Adipose tissue (tissue), 3 donors: ENCODE data around the gene CPLANE2. TPM values are rescaled to one million over a fixed set of nuclear protein-coding genes. Genes with fewer than 3 reads are reported as not detected.
"Not testable (repeated sequence)": the region's sequence is repeated elsewhere in the genome, so short reads cannot be mapped to it uniquely, and the experiment has no call there.

Experiments
- H3K27ac ChIP-seq: one replicate; pipeline ENCODE4 v1.5.1; 2013; ENCODE audit warnings: low read depth, low read length
- WGBS, 3 donors: extraction: QIAGEN DNeasy Blood & Tissue Kit; methylation state at CpG; one replicate each; pipeline ENCODE4 v1.1.7; 2013; 5-methylcytosine and 5-hydroxymethylcytosine counted together
- polyA plus RNA-seq, 3 donors: library from polyadenylated mRNA; stranded (reverse); fragments of 200-250 nt; gene quantifications; one replicate each; pipeline ENCODE4 v1.2.3, GENCODE V29; 2013
- donor health status: healthy with polysubstance abuse.
- donor health status: Bipolar disorder and iron deficiency.
- donor health status: healthy.

The CPLANE2 gene
- polyA plus RNA-seq, 3 donors = 1.8 to 3.3 (median 3.2) TPM

GRCh38 chr1:16235347-16235746, 1.6 kb downstream of the CPLANE2 start:
- 81 to 92% (median 92%) methylated on average over 2 of the region's 2 CpGs for WGBS, 3 donors
- no peak overlapping the region for H3K27ac ChIP-seq

GRCh38 chr1:16233431-16233830, 3.6 kb downstream of the CPLANE2 start:
- no peak overlapping the region for H3K27ac ChIP-seq
- 94 to 97% (median 97%) methylated on average over 8 of the region's 8 CpGs for WGBS, 3 donors

DNA sequence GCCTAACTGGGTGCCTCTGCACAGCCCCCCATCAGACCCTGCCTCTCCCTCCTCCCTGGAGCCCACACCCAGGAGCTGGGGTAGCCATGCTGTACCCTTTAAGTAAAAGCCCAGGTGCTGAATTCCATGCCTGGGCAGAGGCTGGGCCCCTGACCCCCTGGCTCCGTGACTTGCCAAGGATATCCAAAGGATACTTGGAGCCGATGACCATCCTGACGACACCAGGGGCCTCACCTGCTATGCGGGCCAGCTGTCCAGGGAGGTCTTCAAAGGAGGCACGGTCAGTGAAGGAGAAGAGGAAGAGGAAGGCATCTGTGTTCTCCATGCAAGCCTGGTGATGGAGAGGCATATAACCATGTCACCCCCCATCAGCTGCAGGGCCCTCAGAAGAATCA, 4.7 kb downstream of the CPLANE2 start:
- WGBS, 3 donors = 95 to 97% (median 95%) methylated on average over 5 of the region's 5 CpGs
- no peak overlapping the region for H3K27ac ChIP-seq

DNA sequence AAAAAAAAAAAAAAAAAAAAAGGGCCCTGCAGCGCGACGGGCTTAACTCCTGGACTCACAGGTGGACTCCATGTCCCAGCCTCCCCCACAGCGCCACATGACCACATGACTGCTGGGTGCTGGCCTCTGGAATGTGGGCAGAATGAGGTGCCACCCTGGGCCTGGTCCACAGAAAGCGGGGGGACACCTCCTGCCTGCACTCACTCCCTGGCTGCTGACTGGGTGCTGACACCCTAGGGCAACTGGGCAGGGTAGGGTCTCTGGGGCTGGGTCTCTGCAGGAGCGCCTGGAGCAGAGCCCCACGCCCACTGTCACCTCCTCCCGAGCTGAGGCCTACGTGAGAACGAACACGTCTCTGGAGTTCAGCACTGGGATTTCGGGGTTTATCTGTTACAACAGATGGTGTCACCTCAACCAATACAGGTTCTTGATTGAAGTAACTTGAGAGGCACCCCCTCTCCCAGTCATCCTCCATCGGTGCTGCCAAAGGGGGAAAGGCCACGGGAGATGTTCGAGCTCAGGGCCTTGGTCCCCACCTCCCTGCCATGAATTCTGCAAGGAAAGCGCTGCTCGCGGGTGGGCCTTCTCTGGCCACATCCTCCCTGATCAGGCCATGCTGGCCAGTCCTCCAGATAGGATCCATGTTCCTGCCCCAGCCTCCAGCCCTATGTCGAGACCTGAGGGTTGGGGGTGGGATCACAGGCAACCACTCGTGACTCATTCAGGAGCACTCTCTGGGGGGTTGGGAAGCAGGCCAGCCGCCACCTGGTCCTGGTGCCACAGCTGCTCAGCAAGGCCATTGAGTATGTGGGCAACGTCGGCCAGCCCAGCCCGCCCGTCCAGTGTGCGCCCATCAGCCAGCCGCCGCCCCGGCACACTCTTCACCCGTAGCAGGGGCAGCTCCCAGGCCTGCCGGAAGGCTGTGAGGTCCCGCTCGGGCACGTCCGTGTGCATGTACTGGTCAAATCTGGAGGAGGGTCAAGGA, 5.4 kb downstream of the CPLANE2 start:
- H3K27ac ChIP-seq = no peak overlapping the region
- WGBS, 3 donors = 89 to 94% (median 93%) methylated on average over 35 of the region's 35 CpGs

GRCh38 chr1:16230744-16231143, 6.2 kb downstream of the CPLANE2 start:
- H3K27ac ChIP-seq = no peak overlapping the region
- 86 to 95% (median 89%) methylated on average over 13 of the region's 13 CpGs for whole genome bisulfite sequencing, 3 donors

DNA sequence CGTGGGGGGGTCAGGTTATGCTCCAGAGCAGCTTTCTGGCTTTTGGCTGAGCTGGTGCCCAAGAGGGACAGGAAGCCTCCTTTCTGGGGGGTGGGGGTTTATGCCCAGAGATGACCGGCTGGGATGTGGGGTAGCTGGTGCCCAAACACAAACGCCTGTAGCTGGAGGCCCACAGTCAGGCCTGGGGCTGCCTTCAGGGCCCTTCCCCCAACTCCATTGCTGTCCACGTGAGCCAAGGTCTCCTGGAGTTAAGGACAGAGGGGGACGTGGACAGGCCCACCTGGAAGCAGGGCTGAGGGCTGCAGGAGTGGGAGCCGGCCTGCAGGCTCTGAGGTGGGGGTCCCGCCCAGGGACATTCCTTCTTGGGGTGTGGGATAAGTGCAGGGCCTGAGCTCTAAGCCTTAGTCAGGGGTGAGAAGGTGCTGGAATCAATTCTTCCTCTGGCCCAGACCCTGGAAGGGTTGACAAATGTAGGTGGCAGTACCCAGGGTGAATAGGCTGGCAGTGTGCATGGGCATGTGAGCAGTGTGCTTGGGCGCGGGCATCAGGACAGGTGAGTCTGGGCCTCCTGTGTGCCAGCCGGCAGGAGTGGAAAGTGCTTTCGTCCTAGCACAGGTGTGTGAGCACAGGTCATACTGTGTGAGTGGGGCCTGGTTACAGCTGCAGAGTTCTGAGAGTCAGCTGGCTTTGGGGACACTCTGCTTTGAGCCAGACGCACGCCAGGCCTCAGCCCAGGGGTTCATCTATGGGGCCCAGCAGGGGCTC, 6.8 kb downstream of the CPLANE2 start:
- 78 to 88% (median 82%) methylated on average over 13 of the region's 13 CpGs for WGBS, 3 donors
- no peak overlapping the region for H3K27ac ChIP-seq

DNA sequence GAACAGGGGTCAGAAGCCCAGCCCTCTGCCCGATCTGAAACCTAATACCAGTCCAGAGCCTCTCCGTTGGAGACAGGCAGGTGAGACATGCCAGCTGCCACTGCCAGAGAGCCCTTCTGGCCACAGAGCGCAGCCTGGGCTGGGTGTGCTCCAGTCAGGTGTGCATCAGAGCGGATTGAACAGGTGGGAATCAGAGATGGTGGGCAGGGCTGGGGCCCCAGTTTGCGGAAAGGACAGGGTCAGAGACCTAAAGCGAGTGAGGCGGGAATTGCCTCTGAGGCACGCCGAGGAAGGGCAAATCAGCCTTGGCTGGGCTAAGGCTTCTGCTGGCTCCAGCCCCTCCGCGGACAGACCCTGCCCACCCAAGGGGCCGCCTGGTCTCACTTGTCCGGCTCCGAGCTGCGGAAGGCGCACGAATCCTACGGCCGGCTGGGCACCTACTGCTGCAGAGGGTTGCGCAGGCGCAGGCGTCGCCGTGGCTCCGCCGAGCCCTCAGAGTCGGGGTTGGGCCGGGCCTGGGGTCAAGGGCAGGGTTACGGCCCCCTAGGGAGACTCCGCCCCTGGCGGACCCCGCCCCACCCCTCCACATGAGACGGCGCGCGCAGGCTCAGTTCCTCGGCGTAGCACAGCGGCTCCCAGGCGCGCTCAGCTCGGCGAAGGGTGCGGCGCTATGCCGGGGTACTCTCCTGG, 10.3 kb downstream of the CPLANE2 start:
- WGBS, 3 donors = 10 to 30% (median 23%) methylated on average over 46 of the region's 46 CpGs
- no peak overlapping the region for H3K27ac ChIP-seq

- H3K27ac ChIP-seq = no peak overlapping the region
- 93 to 95% (median 93%) methylated on average over 7 of the region's 7 CpGs for whole genome bisulfite sequencing, 3 donors
These were observed 10.9 kb downstream of the CPLANE2 start for GRCh38 chr1:16226129-16226489.

- WGBS, 3 donors = 78 to 88% (median 79%) methylated on average over 3 of the region's 3 CpGs
- H3K27ac ChIP-seq = no peak overlapping the region
These were observed 12.5 kb downstream of the CPLANE2 start for GRCh38 chr1:16224472-16224871.

DNA sequence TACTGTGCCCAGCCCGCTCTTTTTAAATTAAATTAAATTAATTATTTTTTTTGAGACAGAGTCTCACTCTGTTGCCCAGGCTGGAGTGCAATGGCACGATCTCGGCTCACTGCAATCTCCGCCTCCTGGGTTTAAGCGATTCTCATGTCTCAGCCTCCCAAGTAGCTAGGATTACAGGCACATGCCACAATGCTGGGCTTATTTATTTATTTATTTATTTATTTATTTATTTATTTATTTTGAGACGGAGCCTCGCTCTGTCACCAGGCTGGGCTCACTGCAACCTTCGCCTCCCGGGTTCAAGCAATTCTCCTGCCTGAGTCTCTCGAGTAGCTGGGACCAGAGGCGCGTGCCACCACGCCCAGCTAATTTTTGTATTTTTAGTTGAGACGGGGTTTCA, 14.3 kb downstream of the CPLANE2 start:
- H3K27ac ChIP-seq = not testable (repeated sequence)
- WGBS, 3 donors = 93 to 97% (median 93%) methylated on average over 14 of the region's 14 CpGs

- no peak overlapping the region for H3K27ac ChIP-seq
- WGBS, 3 donors = 100% methylated on average over 1 of the region's 1 CpG
These were observed 15.5 kb downstream of the CPLANE2 start for GRCh38 chr1:16221499-16221898.

GRCh38 chr1:16219968-16220500, 16.9 kb downstream of the CPLANE2 start:
- WGBS, 3 donors = 91 to 98% (median 93%) methylated on average over 4 of the region's 4 CpGs

DNA sequence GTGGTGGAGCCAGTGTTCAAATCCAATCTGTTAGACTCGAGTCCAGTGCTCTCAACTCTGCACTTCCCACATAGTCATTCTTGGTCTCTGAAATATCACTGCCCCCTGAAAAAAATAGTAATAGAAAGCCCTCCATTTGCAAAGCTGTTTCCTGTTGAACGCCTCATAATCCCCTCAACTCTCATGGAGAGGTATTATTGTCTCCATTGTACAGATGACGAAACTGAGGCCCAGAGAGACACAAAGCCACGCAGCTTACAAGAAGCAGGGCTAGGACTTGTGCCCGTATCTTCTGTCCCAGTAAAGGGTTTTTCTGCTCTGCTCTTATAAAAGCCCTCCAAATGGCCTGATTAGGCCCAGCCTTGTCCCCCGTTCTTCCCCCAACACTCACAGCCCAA, 18.3 kb downstream of the CPLANE2 start:
- no peak overlapping the region for H3K27ac ChIP-seq
- WGBS, 3 donors = 93 to 96% (median 95%) methylated on average over 6 of the region's 6 CpGs

More at GRCh38 chr1:16219968-16220500, 16.9 kb downstream of the CPLANE2 start:
- H3K27ac ChIP-seq = no peak overlapping the region

- H3K27ac ChIP-seq = no peak overlapping the region
- WGBS, 3 donors = 72 to 85% (median 84%) methylated on average over 12 of the region's 12 CpGs
These were observed 18.8 kb downstream of the CPLANE2 start for GRCh38 chr1:16218014-16218673.

DNA sequence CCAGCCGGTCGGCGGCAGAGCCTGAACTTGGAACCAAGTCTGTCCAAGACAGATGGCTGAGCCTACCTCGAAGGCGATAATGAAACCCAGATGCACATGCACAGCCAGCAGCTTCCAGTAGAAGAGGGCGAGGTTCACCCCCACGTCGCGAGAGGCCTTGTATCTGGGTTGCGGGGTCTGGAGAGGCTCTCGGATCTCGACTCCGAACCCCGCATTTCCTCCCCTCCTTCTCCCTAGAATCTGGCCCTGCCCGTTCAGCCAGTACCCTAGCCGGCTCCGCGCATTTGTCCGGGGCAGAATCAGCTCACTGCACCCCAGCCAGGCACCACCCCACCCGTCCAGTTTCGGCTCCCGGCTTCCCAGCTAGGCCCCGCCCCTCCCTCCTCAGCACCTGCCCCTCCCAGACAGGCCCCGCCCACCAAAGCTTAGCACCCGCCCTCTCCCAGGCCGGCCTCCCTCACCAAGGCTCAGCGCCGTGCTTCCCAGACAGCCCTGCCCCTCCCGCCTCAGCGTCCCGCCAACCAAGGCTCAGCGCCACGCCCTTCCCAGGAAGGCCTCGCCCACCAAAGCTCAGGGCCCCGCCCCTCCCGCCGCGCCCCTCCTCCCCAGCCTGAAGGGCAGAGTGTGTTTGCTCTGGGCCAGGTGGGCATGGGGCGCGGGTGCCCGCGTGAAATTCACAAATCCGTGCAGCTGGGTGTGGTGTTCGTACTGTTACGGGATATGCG, 19.8 kb downstream of the CPLANE2 start:
- WGBS, 3 donors = 1 to 3% (median 1%) methylated on average over 41 to 46 of the region's 46 CpGs
- no peak overlapping the region for H3K27ac ChIP-seq

DNA sequence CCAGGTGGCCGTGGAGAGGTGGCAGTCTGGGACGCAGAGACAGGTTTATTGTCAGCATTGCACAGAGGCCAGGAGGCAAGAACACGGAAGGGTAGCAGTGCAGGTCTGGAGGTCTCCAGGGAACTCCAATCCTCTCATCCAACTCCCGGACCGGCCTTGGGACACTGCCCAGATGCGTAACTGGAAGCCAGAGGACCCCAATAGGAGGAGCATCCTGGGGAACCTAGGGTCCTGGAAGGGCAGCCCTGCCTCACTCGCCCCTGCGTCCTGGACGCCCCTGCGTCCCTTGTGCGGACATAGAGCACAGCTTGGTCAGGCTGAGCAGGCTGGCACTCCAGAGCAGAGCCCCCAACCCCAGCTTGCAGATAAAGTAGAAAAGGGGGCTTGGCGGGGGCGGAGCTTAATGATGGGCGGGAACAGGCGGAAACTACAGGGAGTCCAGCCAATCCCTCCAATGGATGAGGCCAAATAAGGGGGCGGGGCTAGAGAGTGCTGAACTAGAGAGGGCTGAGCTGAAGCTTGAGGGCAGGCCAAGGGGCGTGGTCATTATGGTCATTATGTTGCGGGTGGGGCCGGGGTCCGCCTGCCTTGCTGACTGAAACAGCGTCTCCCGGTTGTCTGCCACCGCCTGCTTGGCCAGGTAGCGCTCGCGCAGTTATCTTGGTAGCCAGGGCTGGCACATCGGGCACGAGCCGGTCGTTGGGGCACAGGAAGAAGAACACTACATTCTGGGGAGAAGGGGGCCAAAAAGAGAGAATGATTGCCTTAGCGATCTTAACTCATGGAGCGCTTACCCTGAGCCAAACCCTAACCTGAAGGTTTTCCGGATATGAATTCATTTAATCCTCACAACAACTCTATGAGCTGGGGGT, 20.9 kb downstream of the CPLANE2 start:
- WGBS, 3 donors = 14 to 19% (median 17%) methylated on average over 33 of the region's 33 CpGs
- H3K27ac ChIP-seq = no peak overlapping the region

DNA sequence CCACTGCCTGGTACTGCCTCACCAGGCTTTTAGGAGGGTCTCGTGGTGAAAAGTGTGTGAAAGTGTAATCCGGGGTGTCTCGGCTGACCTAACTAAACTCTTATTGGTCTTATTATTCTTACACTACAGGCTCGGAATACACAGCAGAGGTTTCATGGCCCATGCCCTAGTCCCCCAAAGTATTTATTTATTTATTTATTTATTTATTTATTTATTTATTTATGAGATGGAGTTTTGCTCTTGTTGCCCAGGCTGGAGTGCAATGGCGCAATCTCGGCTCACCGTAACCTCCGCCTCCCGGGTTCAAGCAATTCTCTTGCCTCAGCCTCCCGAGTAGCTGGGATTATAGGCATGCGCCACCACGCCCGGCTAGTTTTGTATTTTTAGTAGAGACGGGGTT, 21.7 kb downstream of the CPLANE2 start:
- H3K27ac ChIP-seq = not testable (repeated sequence)
- WGBS, 3 donors = 90 to 97% (median 94%) methylated on average over 14 of the region's 14 CpGs
